Measurements from ENCODE around the gene SAMSN1. TPM values are rescaled to one million over a fixed set of nuclear protein-coding genes. Genes with fewer than 3 reads are reported as not detected.

The SAMSN1 gene
- total RNA-seq, 1 experiment from 2014 or later = 0.44 TPM

DNA sequence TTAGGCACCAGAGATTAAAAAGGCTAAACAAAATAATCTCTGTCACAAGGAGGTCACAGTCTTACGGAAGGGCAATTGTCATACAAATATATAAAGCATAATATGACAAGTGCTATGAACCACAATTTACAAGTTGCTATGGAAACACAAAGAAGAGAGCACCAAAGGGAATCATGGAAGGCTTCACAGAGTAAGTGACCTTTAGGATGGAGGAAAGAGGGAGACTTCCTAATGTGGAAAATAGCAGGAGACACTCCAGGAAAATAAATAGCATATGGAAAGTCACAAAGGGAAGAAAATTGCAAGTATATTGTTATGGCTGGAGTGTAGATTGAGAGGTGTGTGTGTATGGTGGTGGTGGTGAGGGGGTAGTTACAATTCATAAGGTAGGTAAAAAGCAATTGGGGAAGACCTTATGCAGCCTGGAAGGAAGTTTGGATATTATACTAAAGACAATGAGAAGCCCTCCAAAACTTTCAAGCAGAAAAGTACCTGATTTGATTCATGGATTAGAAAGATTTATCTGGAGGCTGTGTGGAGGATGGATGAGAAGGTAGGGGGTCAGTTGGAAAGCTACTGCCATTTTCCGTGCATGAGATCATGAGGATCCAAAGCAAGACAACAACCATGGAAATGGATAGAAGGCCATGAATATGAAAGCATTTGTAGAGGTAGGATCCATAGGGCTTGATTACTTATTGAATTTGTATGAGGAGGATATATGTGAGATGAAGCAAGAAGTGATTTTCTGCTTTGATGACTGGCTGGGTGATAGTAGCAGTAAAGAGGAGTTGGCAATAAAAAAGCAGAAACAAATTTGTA, 61.7 kb downstream of the SAMSN1 start:
- POLR2A ChIA-PET = no interaction called here
- Histone ChIP-seq H3K4me1 (ENCODE audit: control insufficient read depth, insufficient read depth, low read length) (no peaks in the 10 kb centered on the region), H3K27me3 (ENCODE audit: control insufficient read depth, insufficient read depth, low read length) (no peaks in the 10 kb centered on the region), H3K27ac (ENCODE audit: low read length) (no peak overlapping the region), H3K36me3 (ENCODE audit: control insufficient read depth, insufficient read depth, low read length) (no peaks in the 10 kb centered on the region), H3K9me3 (ENCODE audit: control insufficient read depth, insufficient read depth, low read depth, low read length) (no peaks in the 10 kb centered on the region), H3K4me3 (ENCODE audit: low read depth in 2 of 2, low read length in 2 of 2) (no peak overlapping the region)
- no peak for ATAC-seq
- intact Hi-C loops (cut with micrococcal nuclease; ENCODE audit: unreplicated experiment) = no loop called here
- TF ChIP-seq, protein P1, sequence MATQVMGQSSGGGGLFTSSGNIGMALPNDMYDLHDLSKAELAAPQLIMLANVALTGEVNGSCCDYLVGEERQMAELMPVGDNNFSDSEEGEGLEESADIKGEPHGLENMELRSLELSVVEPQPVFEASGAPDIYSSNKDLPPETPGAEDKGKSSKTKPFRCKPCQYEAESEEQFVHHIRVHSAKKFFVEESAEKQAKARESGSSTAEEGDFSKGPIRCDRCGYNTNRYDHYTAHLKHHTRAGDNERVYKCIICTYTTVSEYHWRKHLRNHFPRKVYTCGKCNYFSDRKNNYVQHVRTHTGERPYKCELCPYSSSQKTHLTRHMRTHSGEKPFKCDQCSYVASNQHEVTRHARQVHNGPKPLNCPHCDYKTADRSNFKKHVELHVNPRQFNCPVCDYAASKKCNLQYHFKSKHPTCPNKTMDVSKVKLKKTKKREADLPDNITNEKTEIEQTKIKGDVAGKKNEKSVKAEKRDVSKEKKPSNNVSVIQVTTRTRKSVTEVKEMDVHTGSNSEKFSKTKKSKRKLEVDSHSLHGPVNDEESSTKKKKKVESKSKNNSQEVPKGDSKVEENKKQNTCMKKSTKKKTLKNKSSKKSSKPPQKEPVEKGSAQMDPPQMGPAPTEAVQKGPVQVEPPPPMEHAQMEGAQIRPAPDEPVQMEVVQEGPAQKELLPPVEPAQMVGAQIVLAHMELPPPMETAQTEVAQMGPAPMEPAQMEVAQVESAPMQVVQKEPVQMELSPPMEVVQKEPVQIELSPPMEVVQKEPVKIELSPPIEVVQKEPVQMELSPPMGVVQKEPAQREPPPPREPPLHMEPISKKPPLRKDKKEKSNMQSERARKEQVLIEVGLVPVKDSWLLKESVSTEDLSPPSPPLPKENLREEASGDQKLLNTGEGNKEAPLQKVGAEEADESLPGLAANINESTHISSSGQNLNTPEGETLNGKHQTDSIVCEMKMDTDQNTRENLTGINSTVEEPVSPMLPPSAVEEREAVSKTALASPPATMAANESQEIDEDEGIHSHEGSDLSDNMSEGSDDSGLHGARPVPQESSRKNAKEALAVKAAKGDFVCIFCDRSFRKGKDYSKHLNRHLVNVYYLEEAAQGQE (IDR thresholded peaks at IDR 0.05; ENCODE audit: insufficient read depth in 1 of 2, low read depth in 2 of 2, low read length in 1 of 2) = no peak
- TF ChIP-seq TCF7L2 (IDR thresholded peaks at IDR 0.05; ENCODE audit: low read depth, low read length) (no peak), SIN3A (IDR thresholded peaks at IDR 0.05; ENCODE audit: borderline replicate concordance, insufficient read depth, low read depth, low read length) (no peak), POLR2AphosphoS5 (IDR thresholded peaks at IDR 0.05; ENCODE audit: low read depth, low read length) (no peak)
- TF ChIP-seq, protein P2, sequence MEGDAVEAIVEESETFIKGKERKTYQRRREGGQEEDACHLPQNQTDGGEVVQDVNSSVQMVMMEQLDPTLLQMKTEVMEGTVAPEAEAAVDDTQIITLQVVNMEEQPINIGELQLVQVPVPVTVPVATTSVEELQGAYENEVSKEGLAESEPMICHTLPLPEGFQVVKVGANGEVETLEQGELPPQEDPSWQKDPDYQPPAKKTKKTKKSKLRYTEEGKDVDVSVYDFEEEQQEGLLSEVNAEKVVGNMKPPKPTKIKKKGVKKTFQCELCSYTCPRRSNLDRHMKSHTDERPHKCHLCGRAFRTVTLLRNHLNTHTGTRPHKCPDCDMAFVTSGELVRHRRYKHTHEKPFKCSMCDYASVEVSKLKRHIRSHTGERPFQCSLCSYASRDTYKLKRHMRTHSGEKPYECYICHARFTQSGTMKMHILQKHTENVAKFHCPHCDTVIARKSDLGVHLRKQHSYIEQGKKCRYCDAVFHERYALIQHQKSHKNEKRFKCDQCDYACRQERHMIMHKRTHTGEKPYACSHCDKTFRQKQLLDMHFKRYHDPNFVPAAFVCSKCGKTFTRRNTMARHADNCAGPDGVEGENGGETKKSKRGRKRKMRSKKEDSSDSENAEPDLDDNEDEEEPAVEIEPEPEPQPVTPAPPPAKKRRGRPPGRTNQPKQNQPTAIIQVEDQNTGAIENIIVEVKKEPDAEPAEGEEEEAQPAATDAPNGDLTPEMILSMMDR (IDR thresholded peaks at IDR 0.05) = no peak
- in situ Hi-C loops (cut with HindIII; ENCODE audit: low pct_unique_long_range_greater_than_20kb, low sequenced_read_pairs) = no loop called here
- no TSS peak for BruUV-seq (replicated peaks)
- CTCF ChIA-PET = no interaction called here
- no peak for DNase-seq (ENCODE audit: low read depth, low spot score)

DNA sequence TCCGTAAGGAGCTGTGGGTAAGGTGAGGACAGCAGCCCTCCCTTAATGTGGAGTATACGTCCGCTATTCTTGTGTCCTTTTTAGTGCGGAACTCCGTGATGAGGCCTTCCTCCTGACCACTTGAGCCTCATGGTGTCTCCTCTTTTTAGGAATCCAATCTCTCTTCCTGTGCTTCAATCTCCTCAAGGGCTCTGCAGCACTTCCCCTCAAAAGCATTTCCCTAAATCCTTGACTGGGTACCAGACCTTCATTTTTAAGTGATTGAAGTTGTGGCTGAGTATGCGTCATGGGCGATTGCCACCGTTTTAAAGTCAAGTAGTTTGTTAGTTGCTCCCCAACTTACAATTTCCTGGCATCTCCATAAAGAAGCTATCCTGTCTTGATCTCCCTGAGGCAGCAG, 62.8 kb downstream of the SAMSN1 start:
- DNase-seq (ENCODE audit: low read depth, low spot score) (no peak), ATAC-seq (no peak)
- no TSS peak for BruUV-seq (replicated peaks)
- TF ChIP-seq SIN3A (IDR thresholded peaks at IDR 0.05; ENCODE audit: borderline replicate concordance, insufficient read depth, low read depth, low read length) = no peak
- TF ChIP-seq, protein P2 (IDR thresholded peaks at IDR 0.05) = no peak
- TF ChIP-seq POLR2AphosphoS5 (IDR thresholded peaks at IDR 0.05; ENCODE audit: low read depth, low read length) = no peak
- TF ChIP-seq, protein P1 (IDR thresholded peaks at IDR 0.05; ENCODE audit: insufficient read depth in 1 of 2, low read depth in 2 of 2, low read length in 1 of 2) = no peak
- TF ChIP-seq TCF7L2 (IDR thresholded peaks at IDR 0.05; ENCODE audit: low read depth, low read length) = no peak
- ChIA-PET POLR2A (no interaction called here), CTCF (no interaction called here)
- no peaks in the 10 kb centered on the region for H3K9me3 ChIP-seq (ENCODE audit: control insufficient read depth, insufficient read depth, low read depth, low read length)
- H3K36me3 ChIP-seq (ENCODE audit: control insufficient read depth, insufficient read depth, low read length) = no peaks in the 10 kb centered on the region
- no peak overlapping the region for H3K27ac ChIP-seq (ENCODE audit: low read length)
- intact Hi-C loops (cut with micrococcal nuclease; ENCODE audit: unreplicated experiment) (no loop called here), in situ Hi-C loops (cut with HindIII; ENCODE audit: low pct_unique_long_range_greater_than_20kb, low sequenced_read_pairs) (no loop called here)
- H3K4me1 ChIP-seq (ENCODE audit: control insufficient read depth, insufficient read depth, low read length) = no peaks in the 10 kb centered on the region
- H3K4me3 ChIP-seq (ENCODE audit: low read depth in 2 of 2, low read length in 2 of 2) = no peak overlapping the region
- no peaks in the 10 kb centered on the region for H3K27me3 ChIP-seq (ENCODE audit: control insufficient read depth, insufficient read depth, low read length)

Measured in Panc1 (cell line).